Right cardiac atrium (tissue), 5 donors: ENCODE results near the gene LMAN2. TPM values are rescaled to one million over a fixed set of nuclear protein-coding genes. Genes with fewer than 3 reads are reported as not detected.

Experiments used
- ATAC-seq, 2 donors: fragments of 200-7000 bp; cut with Tn5 transposase; one replicate each; pipeline versions ENCODE4 v1.8.0 to v1.9.1; 2020; ENCODE audit warnings: moderate library complexity in 2 of 2, mild to moderate bottlenecking in 1 of 2
- DNase-seq, 3 donors: peaks; one replicate each; pipeline ENCODE4 v3.0.0-alpha.2; 2020
- H3K27ac ChIP-seq: one replicate; pipeline ENCODE4 v1.5.1; 2013; ENCODE audit warnings: mild to moderate bottlenecking, low read length, control low read depth, moderate library complexity
- H3K27me3 ChIP-seq: one replicate; pipeline ENCODE4 v1.6.1; 2013; ENCODE audit not compliant: control insufficient read depth, insufficient read depth
- H3K4me1 ChIP-seq: one replicate; pipeline ENCODE4 v1.6.1; 2013; ENCODE audit warnings: low read length; ENCODE audit not compliant: control insufficient read depth, insufficient read depth
- H3K4me3 ChIP-seq: one replicate; pipeline ENCODE4 v1.5.1; 2013; ENCODE audit warnings: low read length, control low read depth
- H3K9me3 ChIP-seq: one replicate; pipeline ENCODE4 v1.6.1; 2013; ENCODE audit warnings: low read length; ENCODE audit not compliant: control insufficient read depth
- WGBS: extraction: QIAGEN DNeasy Blood & Tissue Kit; methylation state at CpG from one replicate; pipeline ENCODE4 v1.1.7; 2013; 5-methylcytosine and 5-hydroxymethylcytosine counted together
- intact Hi-C, 4 donors: fragments of 100-400 bp; cut with DNase I; formaldehyde crosslinking; loops; one replicate each; pipeline versions ENCODE4 v1.11.0 to v1.14.0; 2022 to 2023
- long read RNA-seq, 4 donors: library from polyadenylated mRNA; unstranded; transcript quantifications; one replicate each; pipeline ENCODE4 v2.0.0, GENCODE V29; 2020 to 2021
- polyA plus RNA-seq: library from polyadenylated mRNA; stranded (reverse); fragments of 200-250 nt; gene quantifications from one replicate; pipeline ENCODE4 v1.2.3, GENCODE V29; 2013
- total RNA-seq, 4 donors: library from RNA; stranded (reverse); fragmentation: NEBNext Ultra II Directional; extraction: Animal tissue kit (Norgen Biotek cat#: 25700); gene quantifications; one replicate each; pipeline ENCODE4 v1.2.1, GENCODE V29; 2021
- donor health status: healthy with polysubstance abuse.
- donor health status: DM: no; HTN: yes; CAD: no.
- donor health status: DM: no; HTN: no; CAD: no.
- donor health status: DM: no; HTN: yes; CAD: no; lungs with severe emphysema.
- donor health status: DM: yes; HTN: yes; CAD: no.

LMAN2 gene, protein sequence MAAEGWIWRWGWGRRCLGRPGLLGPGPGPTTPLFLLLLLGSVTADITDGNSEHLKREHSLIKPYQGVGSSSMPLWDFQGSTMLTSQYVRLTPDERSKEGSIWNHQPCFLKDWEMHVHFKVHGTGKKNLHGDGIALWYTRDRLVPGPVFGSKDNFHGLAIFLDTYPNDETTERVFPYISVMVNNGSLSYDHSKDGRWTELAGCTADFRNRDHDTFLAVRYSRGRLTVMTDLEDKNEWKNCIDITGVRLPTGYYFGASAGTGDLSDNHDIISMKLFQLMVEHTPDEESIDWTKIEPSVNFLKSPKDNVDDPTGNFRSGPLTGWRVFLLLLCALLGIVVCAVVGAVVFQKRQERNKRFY
- total RNA-seq (10 to 100 TPM; 59.0 to 74.3 (median 68.8) TPM), polyA plus RNA-seq (109 TPM)
- long read RNA-seq, donor 1, transcript LMAN2-201 (8 exons, 1,800 nt) = major isoform, 243 of 260 reads
- long read RNA-seq, donor 1, partial matches to known transcripts = 10 of 260 reads
- long read RNA-seq, donor 1, other reads (novel, unspliced or antisense) = 4 of 260 reads
- long read RNA-seq, donor 2, transcript LMAN2-201 (8 exons, 1,800 nt) = major isoform, 101 of 108 reads
- long read RNA-seq, donor 2, partial matches to known transcripts = 2 of 108 reads
- long read RNA-seq, donor 2, other reads (novel, unspliced or antisense) = 5 of 108 reads
- long read RNA-seq, donor 3, transcript LMAN2-208 (8 exons, 1,149 nt) = minor isoform, 6 of 532 reads
- long read RNA-seq, donor 3, transcript LMAN2-201 (8 exons, 1,800 nt) = major isoform, 490 of 532 reads
- long read RNA-seq, donor 3, partial matches to known transcripts = 22 of 532 reads
- long read RNA-seq, donor 3, other reads (novel, unspliced or antisense) = 14 of 532 reads
- long read RNA-seq, donor 4, transcript LMAN2-201 (8 exons, 1,800 nt) = major isoform, 83 of 87 reads
- long read RNA-seq, donor 4, partial matches to known transcripts = 0 of 87 reads
- long read RNA-seq, donor 4, other reads (novel, unspliced or antisense) = 3 of 87 reads

DNA sequence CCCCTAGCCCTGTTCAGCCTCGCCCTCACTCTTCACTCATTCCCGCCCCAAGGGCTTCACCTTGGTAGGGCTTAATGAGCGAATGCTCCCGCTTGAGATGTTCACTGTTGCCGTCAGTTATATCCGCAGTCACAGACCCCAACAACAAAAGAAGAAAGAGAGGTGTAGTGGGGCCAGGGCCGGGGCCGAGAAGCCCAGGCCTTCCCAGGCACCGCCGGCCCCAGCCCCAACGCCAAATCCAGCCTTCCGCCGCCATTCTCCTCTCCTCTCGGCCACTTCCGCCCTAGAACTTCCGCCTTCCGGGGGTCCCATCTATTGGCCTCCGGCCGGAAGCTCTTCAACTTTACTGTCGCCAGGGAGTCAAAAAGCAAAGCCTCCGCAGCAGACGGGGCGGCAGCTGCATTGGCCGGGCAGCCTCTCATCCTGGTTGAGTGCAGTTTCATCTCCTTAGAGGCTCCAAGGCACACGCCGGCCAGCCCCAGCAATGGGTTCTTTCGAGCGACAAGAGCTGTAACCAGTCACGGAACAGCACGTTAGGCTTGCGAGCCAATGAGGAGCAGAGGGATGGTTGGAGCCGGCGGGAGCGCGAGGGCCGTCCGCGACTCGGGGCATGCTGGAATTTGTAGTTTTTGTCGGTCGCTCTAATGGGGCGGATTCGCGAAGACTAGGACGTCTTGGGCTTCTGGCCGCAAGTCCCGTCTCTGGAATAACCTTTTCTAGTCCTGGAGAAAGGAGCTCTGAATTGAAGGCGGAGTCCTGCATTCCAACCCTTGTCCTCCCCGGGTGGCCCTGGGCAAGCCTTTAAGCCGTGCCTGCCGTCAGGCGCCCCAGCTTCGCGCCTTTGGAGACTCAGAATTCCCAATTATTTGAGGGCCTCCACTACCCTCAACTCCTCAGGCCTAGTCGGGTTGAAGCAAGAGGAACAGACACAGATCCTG lies at the start of gene LMAN2:
LMAN2 (minus strand) TSS at position 277 of the 938 bp plus-strand sequence; CDS start at position 256, 21 bp downstream.
- 6% methylated on average over 55 of the region's 55 CpGs for WGBS
- Histone ChIP-seq H3K4me3 (peak within 1 kb of the TSS; percentile 92), H3K9me3 (no peaks in the 10 kb centered on the region), H3K27ac (peak within 1 kb of the TSS; percentile 99), H3K4me1 (no peaks in the 10 kb centered on the region), H3K27me3 (no peaks in the 10 kb centered on the region)
- ATAC-seq (peak; percentile 98 to 99), DNase-seq (peak; percentile 94 to 96 (median 95))
- intact Hi-C loops = no loop called here

- peak in 1 of 3 donors; percentile 59 for DNase-seq
- Histone ChIP-seq H3K27me3 (no peaks in the 10 kb centered on the region), H3K4me1 (no peaks in the 10 kb centered on the region), H3K27ac (no peak within 1 kb of the TSS), H3K9me3 (no peaks in the 10 kb centered on the region), H3K4me3 (no peak within 1 kb of the TSS)
- no peak for ATAC-seq
- intact Hi-C loops = loop anchor here in 1 of 4 donors (5.0 kb wide), 2 partner anchors 52 to 102 kb away; no protein-coding TSS in a partner anchor
- WGBS = 14% methylated on average over 92 of the region's 92 CpGs
These were observed 48.8 kb upstream of the LMAN2 start, which contains the start of gene PFN3 for GRCh38 chr5:177399997-177400868. PFN3 (minus strand) TSS chr5:177400661; CDS start chr5:177400576, 85 bp downstream.

- DNase-seq (no peak), ATAC-seq (no peak)
- no peaks in the 10 kb centered on the region for H3K27me3 ChIP-seq
- 85% methylated on average over 16 of the region's 16 CpGs for WGBS
- no peaks in the 10 kb centered on the region for H3K9me3 ChIP-seq
- no peak overlapping the region for H3K4me3 ChIP-seq
- H3K27ac ChIP-seq = no peak overlapping the region
- no peaks in the 10 kb centered on the region for H3K4me1 ChIP-seq
- intact Hi-C loops = loop anchor here in 1 of 4 donors (5.0 kb wide), 1 partner anchor 54 kb away; no protein-coding TSS in a partner anchor
These were observed 46.5 kb upstream of the LMAN2 start for GRCh38 chr5:177397875-177398390.

GRCh38 chr5:177396807-177397206 lies 45.3 kb upstream of the LMAN2 start:
- ATAC-seq = no peak
- Histone ChIP-seq H3K4me1 (no peaks in the 10 kb centered on the region), H3K27ac (no peak overlapping the region), H3K4me3 (no peak overlapping the region), H3K9me3 (no peaks in the 10 kb centered on the region), H3K27me3 (no peaks in the 10 kb centered on the region)
- DNase-seq = no peak
- 89% methylated on average over 10 of the region's 10 CpGs for WGBS
- intact Hi-C loops = loop anchor here in 1 of 4 donors (5.0 kb wide), 1 partner anchor 55 kb away; no protein-coding TSS in a partner anchor

GRCh38 chr5:177396078-177396477 lies 44.6 kb upstream of the LMAN2 start:
- H3K4me1 ChIP-seq = no peaks in the 10 kb centered on the region
- DNase-seq (no peak), ATAC-seq (no peak)
- no peak overlapping the region for H3K4me3 ChIP-seq
- H3K9me3 ChIP-seq = no peaks in the 10 kb centered on the region
- intact Hi-C loops = loop anchor here in 1 of 4 donors (5.0 kb wide), 1 partner anchor 56 kb away; no protein-coding TSS in a partner anchor
- H3K27me3 ChIP-seq = no peaks in the 10 kb centered on the region
- H3K27ac ChIP-seq = no peak overlapping the region
- 52% methylated on average over 8 of the region's 8 CpGs for WGBS

GRCh38 chr5:177393990-177394389 lies 42.5 kb upstream of the LMAN2 start:
- DNase-seq (no peak), ATAC-seq (no peak)
- no peaks in the 10 kb centered on the region for H3K27me3 ChIP-seq
- WGBS = 58% methylated on average over 5 of the region's 5 CpGs
- H3K9me3 ChIP-seq = no peaks in the 10 kb centered on the region
- intact Hi-C loops = loop anchor here in 3 of 4 donors (5.0 kb wide), 2 partner anchors 58 to 108 kb away; no protein-coding TSS in a partner anchor
- no peak overlapping the region for H3K4me3 ChIP-seq
- no peaks in the 10 kb centered on the region for H3K4me1 ChIP-seq
- H3K27ac ChIP-seq = no peak overlapping the region

GRCh38 chr5:177393206-177393765 lies 41.8 kb upstream of the LMAN2 start:
- H3K9me3 ChIP-seq = no peaks in the 10 kb centered on the region
- ATAC-seq (no peak), DNase-seq (no peak)
- H3K27ac ChIP-seq = no peak overlapping the region
- H3K4me1 ChIP-seq = no peaks in the 10 kb centered on the region
- WGBS = 72% methylated on average over 1 of the region's 1 CpG
- no peaks in the 10 kb centered on the region for H3K27me3 ChIP-seq
- intact Hi-C loops = loop anchor here in 3 of 4 donors (5.0 kb wide), 2 partner anchors 59 to 109 kb away; no protein-coding TSS in a partner anchor
- H3K4me3 ChIP-seq = no peak overlapping the region

DNA sequence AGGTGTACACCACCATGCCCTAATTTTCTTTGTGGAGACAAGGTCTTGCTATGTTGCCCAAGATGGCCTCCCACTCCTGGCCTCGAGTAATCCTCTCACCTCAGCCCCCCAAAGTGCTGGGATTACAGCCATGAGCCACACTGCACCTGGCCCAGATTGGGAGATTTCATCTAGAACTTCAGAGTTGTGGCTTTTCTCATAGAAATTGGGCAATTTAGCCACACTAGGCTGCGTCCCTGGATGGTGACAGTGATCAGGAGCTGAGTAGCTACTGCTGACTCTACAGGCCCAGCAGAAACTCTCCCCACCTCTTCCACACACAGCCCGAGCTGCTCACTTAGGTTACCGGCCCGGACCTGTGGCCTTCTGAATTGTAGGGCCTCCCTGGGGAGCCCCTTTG lies 41.3 kb upstream of the LMAN2 start:
- 79% methylated on average over 5 of the region's 5 CpGs for WGBS
- Histone ChIP-seq H3K27me3 (no peaks in the 10 kb centered on the region), H3K4me3 (no peak overlapping the region), H3K9me3 (no peaks in the 10 kb centered on the region), H3K27ac (no peak overlapping the region), H3K4me1 (no peaks in the 10 kb centered on the region)
- intact Hi-C loops = loop anchor here in 3 of 4 donors (5.0 kb wide), 2 partner anchors 60 to 110 kb away; no protein-coding TSS in a partner anchor
- DNase-seq (no peak), ATAC-seq (no peak)
